Esophagus squamous epithelium (tissue), 5 donors: Measurements from ENCODE around the gene WBP1L. TPM values are rescaled to one million over a fixed set of nuclear protein-coding genes. Genes with fewer than 3 reads are reported as not detected.
A peak's percentile ranks its signal among the peaks of the same experiment; 100 is the strongest.

Experiments used
- DNase-seq: peaks from one replicate; lab custom pipeline; 2025; lab: John Stamatoyannopoulos, UW
- H3K27ac ChIP-seq, 4 donors: fragments of 200-600 bp; sonication (generic); one replicate each; pipeline ENCODE4 v1.5.1; 2016 to 2019; ENCODE audit warnings: mild to moderate bottlenecking in 1 of 4
- H3K27me3 ChIP-seq, 4 donors: fragments of 200-600 bp; sonication (generic); 1 replicate in 3 of 4; 2 replicates in 1 of 4; pipeline versions ENCODE4 v1.5.1 to v1.6.0; 2017 to 2021; ENCODE audit warnings: antibody characterized with exemption in 1 of 4
- H3K36me3 ChIP-seq, 3 donors: fragments of 200-600 bp; sonication (generic); one replicate each; pipeline ENCODE4 v1.5.1; 2016 to 2019
- H3K4me1 ChIP-seq, 3 donors: fragments of 200-600 bp; sonication (generic); one replicate each; pipeline ENCODE4 v1.5.1; 2017 to 2019
- H3K4me3 ChIP-seq, 4 donors: fragments of 200-600 bp; sonication (generic); 1 replicate in 3 of 4; 2 replicates in 1 of 4; pipeline ENCODE4 v1.5.1; 2016 to 2019; ENCODE audit warnings: mild to moderate bottlenecking in 2 of 4, moderate library complexity in 1 of 4
- H3K9me3 ChIP-seq, 3 donors: fragments of 200-600 bp; sonication (generic); one replicate each; pipeline ENCODE4 v1.5.1; 2016 to 2019
- POLR2A ChIP-seq, 4 donors: fragments of 450-650 bp; IDR thresholded peaks; one replicate each; pipeline ENCODE4 v1.6.1; 2017; ENCODE audit warnings: antibody characterized with exemption in 4 of 4, mild to moderate bottlenecking in 4 of 4, moderate library complexity in 3 of 4
- WGBS, 2 donors: methylation state at CpG; one replicate each; pipeline ENCODE4 v1.1.5; 2018; 5-methylcytosine and 5-hydroxymethylcytosine counted together
- intact Hi-C: fragments of 100-400 bp; cut with DNase I; formaldehyde crosslinking; loops from one replicate; pipeline ENCODE4 v1.15.0; 2022
- total RNA-seq, 4 donors: library from RNA; depleted of rRNA; stranded (reverse); fragments of >200 nt; gene quantifications; one replicate each; pipeline ENCODE4 v1.1.0, GENCODE V29; 2016
- TF ChIP-seq, protein P1 (sequence below), 6 experiments: fragments of 450-650 bp in 4 of 6; fragments of 200-600 bp in 2 of 6; sonication (generic) in 2 of 6; IDR thresholded peaks; one replicate each; pipeline ENCODE4 v1.5.1; 2016 to 2019; ENCODE audit warnings: antibody characterized with exemption in 6 of 6, mild to moderate bottlenecking in 4 of 6, moderate library complexity in 4 of 6
- donor health status: DM: yes; HTN: yes; CAD: no.

Gene WBP1L
- total RNA-seq, 4 donors from 2014 or later: 40.6 to 61.4 (median 49.1) TPM

GRCh38 chr10:102812231-102812876, 68.6 kb downstream of the WBP1L start:
- H3K27me3 ChIP-seq: no peaks in the 10 kb centered on the region
- WGBS, 2 donors: 64 to 87% methylated on average over 5 to 7 of the region's 9 CpGs
- intact Hi-C loops: no loop called here
- no peak for DNase-seq
- H3K4me1 ChIP-seq: peaks cover 14 to 57% (median 23%) of the 10 kb centered on the region in 3 donors
- no peaks in the 10 kb centered on the region for H3K9me3 ChIP-seq
- no peak for TF ChIP-seq POLR2A (IDR thresholded peaks at IDR 0.05)
- TF ChIP-seq, protein P1, sequence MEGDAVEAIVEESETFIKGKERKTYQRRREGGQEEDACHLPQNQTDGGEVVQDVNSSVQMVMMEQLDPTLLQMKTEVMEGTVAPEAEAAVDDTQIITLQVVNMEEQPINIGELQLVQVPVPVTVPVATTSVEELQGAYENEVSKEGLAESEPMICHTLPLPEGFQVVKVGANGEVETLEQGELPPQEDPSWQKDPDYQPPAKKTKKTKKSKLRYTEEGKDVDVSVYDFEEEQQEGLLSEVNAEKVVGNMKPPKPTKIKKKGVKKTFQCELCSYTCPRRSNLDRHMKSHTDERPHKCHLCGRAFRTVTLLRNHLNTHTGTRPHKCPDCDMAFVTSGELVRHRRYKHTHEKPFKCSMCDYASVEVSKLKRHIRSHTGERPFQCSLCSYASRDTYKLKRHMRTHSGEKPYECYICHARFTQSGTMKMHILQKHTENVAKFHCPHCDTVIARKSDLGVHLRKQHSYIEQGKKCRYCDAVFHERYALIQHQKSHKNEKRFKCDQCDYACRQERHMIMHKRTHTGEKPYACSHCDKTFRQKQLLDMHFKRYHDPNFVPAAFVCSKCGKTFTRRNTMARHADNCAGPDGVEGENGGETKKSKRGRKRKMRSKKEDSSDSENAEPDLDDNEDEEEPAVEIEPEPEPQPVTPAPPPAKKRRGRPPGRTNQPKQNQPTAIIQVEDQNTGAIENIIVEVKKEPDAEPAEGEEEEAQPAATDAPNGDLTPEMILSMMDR (IDR thresholded peaks at IDR 0.05): no peak
- H3K36me3 ChIP-seq: peaks cover 12 to 71% (median 29%) of the 10 kb centered on the region in 3 donors
- H3K27ac ChIP-seq: peak overlapping the region in 3 of 4 donors; percentile 30 to 39 (median 30)
- H3K4me3 ChIP-seq: no peak overlapping the region

DNA sequence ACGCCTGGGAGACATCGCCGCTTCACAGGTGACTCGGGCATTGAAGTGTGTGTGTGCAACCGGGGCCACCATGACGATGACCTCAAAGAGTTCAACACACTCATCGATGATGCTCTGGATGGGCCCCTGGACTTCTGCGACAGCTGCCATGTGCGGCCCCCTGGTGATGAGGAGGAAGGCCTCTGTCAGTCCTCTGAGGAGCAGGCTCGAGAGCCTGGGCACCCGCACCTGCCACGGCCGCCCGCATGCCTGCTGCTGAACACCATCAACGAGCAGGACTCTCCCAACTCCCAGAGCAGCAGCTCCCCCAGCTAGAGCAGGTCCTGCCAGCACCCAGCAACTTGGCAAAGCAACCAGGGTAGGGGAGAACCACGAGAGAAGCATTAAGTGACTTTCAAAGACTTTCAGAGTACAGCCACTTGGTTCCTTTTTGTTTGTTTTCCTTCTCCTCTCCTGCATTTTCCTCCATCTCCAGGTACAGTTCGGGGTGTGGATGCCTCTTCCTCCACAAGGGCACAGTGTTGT, 69.3 kb downstream of the WBP1L start:
- Histone ChIP-seq H3K9me3 (no peaks in the 10 kb centered on the region), H3K27ac (peak overlapping the region in 3 of 4 donors; percentile 90 to 96 (median 91)), H3K27me3 (no peaks in the 10 kb centered on the region), H3K4me1 (peaks cover 14 to 56% (median 23%) of the 10 kb centered on the region in 3 donors), H3K4me3 (no peak overlapping the region), H3K36me3 (peaks cover 12 to 71% (median 29%) of the 10 kb centered on the region in 3 donors)
- intact Hi-C loops: no loop called here
- DNase-seq: no peak
- TF ChIP-seq, protein P1 (IDR thresholded peaks at IDR 0.05): no peak
- TF ChIP-seq POLR2A (IDR thresholded peaks at IDR 0.05): no peak
- WGBS, 2 donors: 69 to 83% methylated on average over 2 to 5 of the region's 17 CpGs

DNA sequence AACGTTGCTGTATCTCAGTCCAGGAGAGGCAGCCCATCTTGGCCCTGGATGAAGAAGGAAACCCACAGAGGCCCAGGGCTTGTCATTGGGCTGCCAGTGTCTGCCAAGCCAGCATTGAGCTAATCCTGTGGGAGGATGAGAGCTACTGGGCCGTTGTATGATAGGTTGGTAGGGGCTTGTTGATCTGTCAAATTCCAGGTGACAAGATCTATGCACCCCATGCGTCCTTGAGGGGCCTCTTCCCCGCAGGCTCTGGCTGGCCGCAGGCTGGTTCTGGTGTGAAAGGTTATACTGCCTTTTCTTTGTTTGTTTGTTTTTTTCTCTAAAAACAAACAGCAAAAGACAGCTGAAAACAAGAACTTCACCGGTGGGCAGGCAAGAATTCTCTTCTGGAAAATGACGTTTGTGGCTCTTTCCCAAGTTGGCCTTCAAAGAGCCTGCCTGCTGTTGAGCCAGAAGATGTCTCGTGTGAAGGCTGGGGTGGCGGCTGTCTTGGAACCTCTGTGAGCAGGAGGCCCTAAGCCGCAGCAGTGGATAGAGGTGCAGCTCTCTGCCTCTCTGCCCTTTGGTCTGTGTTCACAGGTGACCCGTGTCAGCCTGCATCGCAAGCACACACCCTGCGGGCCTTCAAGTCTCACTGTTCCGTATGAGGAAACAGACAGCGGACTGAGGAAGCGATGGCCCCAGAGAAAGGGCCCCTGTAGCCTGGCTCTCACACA, 70.1 kb downstream of the WBP1L start:
- intact Hi-C loops: no loop called here
- no peaks in the 10 kb centered on the region for H3K9me3 ChIP-seq
- no peaks in the 10 kb centered on the region for H3K27me3 ChIP-seq
- TF ChIP-seq POLR2A (IDR thresholded peaks at IDR 0.05): no peak
- TF ChIP-seq, protein P1 (IDR thresholded peaks at IDR 0.05): no peak
- H3K27ac ChIP-seq: peak overlapping the region; percentile 22 to 96 (median 90)
- H3K4me3 ChIP-seq: no peak overlapping the region
- H3K4me1 ChIP-seq: peaks cover 18 to 57% (median 28%) of the 10 kb centered on the region in 3 donors
- peaks cover 12 to 65% (median 29%) of the 10 kb centered on the region in 3 donors for H3K36me3 ChIP-seq
- 67 to 76% methylated on average over 13 to 15 of the region's 16 CpGs for WGBS, 2 donors
- DNase-seq: no peak

DNA sequence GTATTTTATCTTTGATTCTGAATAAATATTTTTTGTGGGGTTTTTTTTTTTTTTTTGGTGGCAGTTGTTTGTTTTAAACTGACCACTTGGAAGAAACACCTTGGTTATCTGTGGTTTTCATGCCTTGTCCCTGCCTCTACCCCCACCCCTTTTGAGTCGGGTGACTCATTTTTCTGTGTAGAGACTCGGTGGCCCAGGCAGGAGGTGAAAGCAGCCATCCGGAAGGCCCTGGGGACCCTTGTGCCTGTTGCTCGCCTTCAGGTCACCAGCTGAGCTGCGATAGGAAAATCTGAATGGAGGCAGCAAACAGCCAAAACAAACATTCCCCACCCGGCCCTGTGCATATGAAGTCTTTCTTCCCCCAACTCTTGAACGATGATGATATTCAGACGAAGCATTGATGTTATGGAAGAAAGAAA, 70.7 kb downstream of the WBP1L start:
- H3K36me3 ChIP-seq: peaks cover 12 to 60% (median 29%) of the 10 kb centered on the region in 3 donors
- intact Hi-C loops: no loop called here
- H3K4me1 ChIP-seq: peaks cover 19 to 62% (median 29%) of the 10 kb centered on the region in 3 donors
- peak overlapping the region; percentile 22 to 96 (median 90) for H3K27ac ChIP-seq
- no peak for DNase-seq
- 71 to 84% methylated on average over 4 to 6 of the region's 8 CpGs for WGBS, 2 donors
- H3K27me3 ChIP-seq: no peaks in the 10 kb centered on the region
- H3K4me3 ChIP-seq: no peak overlapping the region
- no peaks in the 10 kb centered on the region for H3K9me3 ChIP-seq
- no peak for TF ChIP-seq POLR2A (IDR thresholded peaks at IDR 0.05)
- TF ChIP-seq, protein P1 (IDR thresholded peaks at IDR 0.05): no peak
